K562 treated with DMSO at 1 percent for 12 hours (cell line): ENCODE results near the gene B4GALT3. TPM values are rescaled to one million over a fixed set of nuclear protein-coding genes. Genes with fewer than 3 reads are reported as not detected.

Experiments
- total RNA-seq: library from RNA; unstranded; fragments of 300-600 nt; gene quantifications from 2 replicates; pipeline ENCODE4 v1.2.3, GENCODE V29; 2022; ENCODE audit not compliant: insufficient read depth

Gene B4GALT3
- total RNA-seq = 64.7 and 86.5 TPM in 2 replicates

DNA sequence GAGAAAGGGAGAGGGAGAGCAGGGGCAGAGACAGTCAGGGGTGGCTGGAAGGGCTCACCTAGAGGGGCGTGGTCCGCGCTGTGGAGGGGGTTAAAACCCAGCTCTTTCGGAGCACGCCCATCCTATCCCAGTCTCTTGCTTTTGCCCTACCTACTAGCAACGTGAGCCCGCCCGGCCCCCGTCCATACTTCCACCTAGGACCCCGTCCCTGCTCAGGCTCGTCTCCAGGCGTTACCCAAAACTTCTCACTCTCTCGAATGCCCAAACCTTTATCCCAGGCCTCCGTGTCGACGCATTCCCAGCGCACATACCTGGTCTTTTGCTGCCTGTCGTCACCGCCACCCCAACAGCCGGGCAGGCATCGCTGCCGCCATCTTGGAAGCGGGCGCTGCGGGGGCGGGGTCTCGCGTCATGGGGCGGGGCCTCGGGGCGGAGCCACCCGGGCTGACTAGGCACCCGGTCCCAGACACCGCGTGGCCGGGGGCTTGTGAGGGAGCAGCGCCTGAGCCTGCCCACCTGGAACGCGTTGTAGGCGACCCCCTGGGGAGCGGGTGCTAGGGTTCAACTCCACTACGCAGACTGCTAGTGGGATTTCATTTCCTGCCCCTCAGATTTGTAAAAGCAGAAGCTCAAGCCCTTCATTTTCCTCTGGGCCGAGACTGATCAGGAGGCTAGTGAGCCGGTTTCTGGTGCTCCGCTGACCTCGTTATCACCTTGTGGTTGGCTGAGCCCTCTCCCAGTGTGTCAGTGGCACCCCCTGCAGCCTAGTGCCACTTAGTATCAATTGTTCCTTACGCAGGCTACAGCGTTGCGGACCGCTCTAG is at the start of gene B4GALT3:
Gene B4GALT3, minus strand, starts transcription at position 396 of the 824 bp plus-strand sequence. CDS start 1,447 bp downstream, outside the sequence.

DNA sequence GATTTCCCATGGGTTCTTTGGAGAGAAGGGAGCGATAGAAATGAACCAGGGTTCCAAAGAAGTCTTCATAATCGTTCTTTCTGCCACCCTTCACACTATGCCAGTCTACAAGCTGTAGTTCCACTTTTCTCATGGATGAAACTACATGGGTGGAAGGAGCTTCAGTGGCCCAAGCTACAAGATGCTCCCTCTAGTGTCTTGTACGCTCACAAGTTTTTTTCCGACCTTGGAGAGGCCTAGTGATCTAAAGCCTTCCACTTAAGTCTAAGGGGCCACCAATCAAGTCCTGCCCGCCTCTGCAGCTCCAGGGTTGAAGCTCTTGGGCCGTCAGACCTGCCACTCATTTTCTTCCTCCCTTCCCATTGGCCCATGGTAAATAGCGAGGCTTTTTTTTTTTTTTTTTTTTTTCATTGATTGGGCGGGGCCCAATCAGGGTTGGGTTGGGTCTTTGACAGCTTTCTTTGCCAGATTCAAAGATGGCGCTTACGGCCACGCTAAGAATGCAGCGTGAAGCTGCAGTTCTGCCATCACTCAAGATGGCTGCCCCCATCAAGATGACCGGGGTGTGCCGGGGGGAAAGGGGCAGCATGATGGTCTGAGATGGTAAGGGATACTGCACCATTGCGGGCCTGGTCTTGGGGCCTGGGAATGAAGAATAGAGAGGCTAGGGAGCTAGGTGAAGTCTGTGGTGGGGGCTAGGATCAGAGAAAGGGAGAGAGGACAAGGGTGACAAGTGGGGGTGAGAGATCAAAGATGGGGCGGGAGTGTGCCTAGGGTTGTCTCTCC is 48.4 kb upstream of the B4GALT3 start, which contains the start of gene TOMM40L:
Gene TOMM40L, plus strand, starts transcription at position 527 of the 786 bp plus-strand sequence. CDS start 430 bp downstream, outside the sequence.

DNA sequence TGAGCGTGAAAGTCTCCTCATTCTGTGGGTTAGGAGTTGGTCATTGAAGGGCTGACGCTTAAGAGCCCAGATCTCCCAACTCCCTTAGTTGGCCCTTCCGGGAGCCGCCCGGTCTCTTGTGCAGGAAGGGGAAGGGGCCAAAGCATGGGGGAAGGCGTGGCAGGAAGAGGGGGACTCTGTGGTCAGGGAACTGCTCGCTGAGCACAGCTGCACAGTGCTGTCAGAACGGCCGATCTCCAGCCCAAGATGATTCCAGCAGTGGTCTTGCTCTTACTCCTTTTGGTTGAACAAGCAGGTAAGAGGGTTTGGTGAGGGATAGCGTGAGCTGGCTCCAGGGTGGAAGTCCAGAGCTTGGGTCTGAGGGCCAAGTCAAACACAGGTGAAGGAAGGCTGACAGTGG is 37.8 kb upstream of the B4GALT3 start, which contains the start of gene FCER1G:
Gene FCER1G, plus strand, starts transcription at position 220 of the 400 bp plus-strand sequence. Its CDS starts 27 bp downstream, at position 247.

DNA sequence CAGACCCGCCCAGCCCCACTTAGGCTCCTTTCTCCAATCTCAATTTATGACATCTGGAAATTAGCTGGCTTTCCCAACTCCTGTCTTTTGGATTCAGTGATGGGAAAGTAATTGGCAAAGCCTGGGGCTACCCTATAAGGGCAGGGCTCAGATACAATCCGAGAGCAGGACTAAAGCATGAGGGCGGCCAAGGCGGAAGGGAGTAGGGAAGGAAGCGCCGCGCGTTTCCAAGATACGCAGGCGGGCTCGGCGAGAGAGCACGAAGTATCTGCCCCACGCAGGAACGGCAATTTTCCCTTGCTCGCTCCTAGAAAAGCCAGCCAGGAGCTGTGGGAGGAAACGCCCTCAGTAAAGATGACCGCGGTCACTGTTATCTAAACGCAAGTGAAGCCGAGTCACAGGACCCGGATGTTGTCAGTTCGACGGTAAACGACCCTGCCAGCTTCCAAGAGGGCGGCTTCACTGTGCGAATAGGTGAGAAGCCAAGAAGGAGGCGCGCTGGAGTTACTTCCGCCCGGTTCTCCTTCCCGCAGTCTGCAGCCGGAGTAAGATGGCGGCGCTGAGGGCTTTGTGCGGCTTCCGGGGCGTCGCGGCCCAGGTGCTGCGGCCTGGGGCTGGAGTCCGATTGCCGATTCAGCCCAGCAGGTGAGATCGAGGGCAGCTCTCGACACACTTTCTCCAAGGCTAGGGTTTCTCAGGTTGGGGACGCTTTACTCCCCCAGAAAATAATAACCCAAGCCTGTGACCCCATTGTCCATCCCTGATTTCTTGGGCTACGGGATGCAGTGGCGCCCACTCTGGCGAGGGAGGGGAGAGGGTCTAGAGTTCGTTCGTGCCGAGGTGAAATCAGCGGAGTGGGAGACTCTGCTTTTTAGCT is 24.8 kb upstream of the B4GALT3 start, which contains the start of gene NDUFS2:
Gene NDUFS2, plus strand, starts transcription at position 532 of the 877 bp plus-strand sequence. Its CDS starts 19 bp downstream, at position 551.

DNA sequence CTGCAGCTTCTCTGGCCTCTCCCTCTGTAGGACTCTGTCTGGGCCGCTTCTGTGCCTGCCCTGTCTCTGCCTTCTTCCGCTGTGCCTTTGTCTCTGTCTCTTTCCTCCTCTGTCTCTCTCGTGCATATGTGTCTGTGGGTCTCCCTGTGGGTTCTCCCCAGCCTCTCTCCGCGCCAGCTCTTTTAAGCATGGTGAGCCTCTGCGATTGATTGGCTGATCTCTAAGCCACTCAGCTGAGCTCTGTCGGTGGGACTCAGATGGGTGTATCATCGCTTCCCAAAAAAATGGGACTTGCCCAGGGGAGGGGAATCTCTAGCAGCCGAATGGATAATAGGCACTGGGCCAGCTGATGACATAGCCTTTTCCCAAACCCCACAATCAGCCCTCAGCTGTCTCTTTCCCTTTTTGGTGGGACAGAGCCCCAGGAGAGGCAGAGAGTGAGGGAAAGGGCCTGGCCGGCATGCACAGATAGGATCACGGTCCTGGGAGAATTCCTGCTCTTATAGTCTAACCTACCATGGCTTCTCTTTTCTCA is 21.7 kb upstream of the B4GALT3 start, which contains the start of gene ADAMTS4:
Gene ADAMTS4, minus strand, starts transcription at position 158 of the 535 bp plus-strand sequence. CDS start 427 bp downstream, outside the sequence.

DNA sequence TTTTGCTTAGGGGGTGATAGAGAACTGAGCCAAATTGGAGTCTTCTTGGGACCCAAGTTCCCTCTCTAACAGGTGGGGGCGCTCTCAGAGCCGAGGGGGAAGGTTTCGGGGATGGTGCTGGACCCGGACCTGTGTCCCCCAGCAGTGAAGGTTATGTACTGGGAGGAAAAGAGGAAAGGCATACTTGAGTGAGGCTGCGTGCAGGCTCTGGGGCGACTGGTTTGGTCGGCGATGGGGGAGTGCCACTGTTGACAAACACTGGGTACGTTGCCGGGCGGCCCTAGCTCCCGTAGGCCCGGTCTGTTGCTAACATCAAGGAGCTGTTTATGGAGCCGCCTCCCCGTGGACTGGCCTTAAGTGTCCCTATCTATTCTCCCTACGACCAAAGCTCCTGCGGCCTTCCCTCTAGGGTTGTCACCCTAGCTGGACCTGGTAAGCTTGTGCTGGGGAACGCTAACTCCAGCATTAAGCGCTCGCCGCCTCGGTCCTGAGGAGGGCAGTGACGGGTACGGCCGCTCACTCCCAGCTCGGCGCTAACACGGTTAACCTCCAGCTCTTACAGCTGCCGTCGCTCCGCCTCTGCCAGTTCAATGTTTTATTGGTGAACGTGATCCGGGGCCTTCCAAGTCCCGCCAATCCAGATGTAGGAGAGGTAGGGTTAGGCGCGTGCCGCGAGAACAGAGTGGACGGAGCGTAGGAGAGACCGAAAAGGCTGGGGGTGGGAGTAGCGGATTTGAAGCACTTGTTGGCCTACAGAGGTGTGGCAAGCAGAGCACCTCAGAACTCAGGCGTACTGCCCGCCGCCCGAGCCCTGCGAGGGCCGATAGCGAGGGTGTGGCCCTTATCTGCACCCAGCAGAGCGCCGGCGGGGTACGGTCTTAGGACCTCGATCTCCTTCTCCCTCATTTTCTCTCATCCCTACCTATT is 11.3 kb downstream of the B4GALT3 start, which contains the start of gene PPOX:
Gene PPOX, plus strand, starts transcription at position 685 of the 927 bp plus-strand sequence. CDS start 422 bp downstream, outside the sequence.

DNA sequence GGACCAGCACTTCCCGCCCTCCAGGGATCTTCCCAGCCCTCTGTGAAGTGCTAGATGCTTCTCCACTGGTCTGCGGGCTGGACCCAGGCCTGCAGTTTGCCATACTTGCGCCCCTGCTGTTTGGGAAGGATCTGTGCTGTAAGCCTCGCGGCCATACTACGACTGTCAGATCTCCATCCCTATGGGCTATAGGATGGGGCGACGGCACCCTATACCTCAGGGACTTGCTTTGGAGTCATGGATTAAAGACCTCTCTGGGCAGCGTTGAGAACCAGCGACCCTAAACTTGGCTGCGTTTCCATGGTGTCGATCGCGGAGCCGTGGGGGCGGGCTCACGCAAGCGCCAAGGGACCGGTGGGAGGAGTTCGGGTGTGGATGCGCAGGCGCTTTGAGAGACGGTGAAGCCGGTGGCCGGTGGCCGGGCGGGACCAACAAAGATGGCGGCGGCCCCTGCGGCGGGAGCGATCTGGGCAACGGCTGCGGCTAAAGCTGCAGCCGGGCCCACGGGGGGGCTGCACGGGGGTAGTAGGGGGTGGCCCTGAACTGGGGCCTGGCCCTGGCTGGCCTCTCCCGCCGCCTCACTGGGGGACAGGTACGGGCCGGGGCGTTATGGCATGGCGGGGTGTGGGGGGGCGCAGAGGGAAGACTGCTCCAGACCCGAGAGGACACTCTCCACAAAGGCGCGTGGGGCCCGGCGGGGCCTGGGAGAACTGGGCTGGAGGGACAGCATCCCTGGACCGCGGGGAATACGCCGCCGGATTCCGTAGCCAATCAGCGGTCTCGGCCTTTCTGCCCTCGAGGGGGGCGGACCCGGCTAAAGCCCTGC is 18.0 kb downstream of the B4GALT3 start, which contains the start of gene USP21:
Gene USP21, plus strand, starts transcription at position 414 of the 826 bp plus-strand sequence. CDS start 1,141 bp downstream, outside the sequence.

DNA sequence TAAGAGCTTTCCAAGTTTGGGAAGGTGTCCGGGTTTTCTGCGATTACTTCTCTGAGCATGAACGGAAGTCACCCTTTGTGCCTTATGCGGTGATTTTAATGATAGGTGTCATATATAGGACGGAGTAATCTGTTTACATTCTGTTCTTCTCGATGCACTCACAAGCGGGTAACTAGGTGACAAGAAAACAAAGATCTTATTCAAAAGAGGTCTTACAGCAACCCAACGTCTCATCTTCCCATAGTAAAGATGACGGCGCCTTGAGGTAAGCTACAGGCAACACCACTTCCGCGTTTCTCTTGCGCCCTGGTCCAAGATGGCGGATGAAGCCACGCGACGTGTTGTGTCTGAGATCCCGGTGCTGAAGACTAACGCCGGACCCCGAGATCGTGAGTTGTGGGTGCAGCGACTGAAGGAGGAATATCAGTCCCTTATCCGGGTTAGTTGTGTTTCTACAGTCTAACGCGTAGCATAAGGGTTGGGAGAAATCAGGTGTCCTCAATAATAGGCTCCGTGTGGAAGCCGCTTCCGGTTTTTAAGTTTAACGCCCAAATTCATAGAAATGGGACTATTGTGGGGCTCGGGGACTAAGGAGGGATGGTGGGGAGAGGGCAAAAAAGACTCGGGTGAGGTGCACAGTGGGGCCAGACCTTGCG is 23.5 kb downstream of the B4GALT3 start, which contains the start of gene UFC1:
Gene UFC1, plus strand, starts transcription at position 297 of the 656 bp plus-strand sequence. Its CDS starts 20 bp downstream, at position 317.

DNA sequence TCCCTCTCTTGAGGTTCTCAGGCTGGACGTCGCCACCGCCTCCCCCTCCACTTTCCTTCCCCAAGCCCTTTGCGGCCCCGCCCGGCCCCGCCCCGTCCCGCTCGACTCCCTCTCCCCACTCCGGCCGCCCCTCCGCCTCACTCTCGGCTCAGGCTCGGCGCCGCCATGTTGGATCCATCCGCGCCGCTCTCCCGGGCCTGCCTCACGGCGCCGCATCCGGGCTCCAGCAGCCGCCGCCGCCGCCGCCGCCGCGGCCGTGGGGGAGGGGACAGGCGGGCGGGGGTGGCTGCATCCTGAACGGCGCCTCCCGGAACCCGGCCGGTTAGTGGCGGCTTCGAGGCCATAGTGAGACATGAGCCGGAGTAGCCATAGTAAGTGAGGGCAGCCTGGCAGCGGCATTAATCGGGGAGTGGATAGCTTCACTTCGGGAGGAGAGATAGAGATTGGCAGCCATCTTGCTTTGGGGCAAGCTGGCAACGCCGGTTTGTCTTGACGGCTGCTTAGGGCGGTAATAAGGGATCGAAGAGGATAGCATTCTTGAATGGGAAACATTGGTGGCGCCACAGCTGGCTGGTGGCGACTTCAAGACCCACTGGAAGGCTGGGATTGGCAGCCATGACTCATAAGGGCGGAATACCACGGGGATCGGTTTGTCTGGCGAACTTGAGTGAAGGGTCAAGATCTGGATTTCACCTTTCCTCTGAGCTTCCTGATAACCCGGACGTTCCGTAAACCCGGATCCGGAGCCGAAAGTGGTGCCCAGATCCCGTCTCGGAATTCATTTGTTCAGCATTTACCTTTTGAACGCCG is 44.7 kb downstream of the B4GALT3 start, which contains the start of gene DEDD:
Gene DEDD, minus strand, starts transcription at position 258 of the 810 bp plus-strand sequence. CDS start 8,205 bp downstream, outside the sequence.

Other genes starting within 250 kb of the B4GALT3 start
- not detected in 2 replicates for gene ITLN2, start 222.7 kb downstream of the B4GALT3 start, total RNA-seq
- gene F11R, start 156.4 kb downstream of the B4GALT3 start, total RNA-seq = 30.3 and 70.7 TPM in 2 replicates
- gene TSTD1, start 138.5 kb downstream of the B4GALT3 start, total RNA-seq = 2.0 TPM in 1 of 2 replicates, not detected in the other
- 60.5 and 62.8 TPM in 2 replicates for gene USF1, start 131.5 kb downstream of the B4GALT3 start, total RNA-seq
- gene ARHGAP30, start 107.6 kb downstream of the B4GALT3 start, total RNA-seq = not detected in 2 replicates
- not detected in 2 replicates for gene NECTIN4, start 87.9 kb downstream of the B4GALT3 start, total RNA-seq
- not detected in 2 replicates for gene KLHDC9, start 79.1 kb downstream of the B4GALT3 start, total RNA-seq
- gene PFDN2, start 59.5 kb downstream of the B4GALT3 start, total RNA-seq = 159 and 181 TPM in 2 replicates
- gene NIT1, start 59.4 kb downstream of the B4GALT3 start, total RNA-seq = 33.4 and 47.9 TPM in 2 replicates
- gene DEDD, start 44.8 kb downstream of the B4GALT3 start, total RNA-seq = 21.0 and 35.0 TPM in 2 replicates
- 87.4 and 100 TPM in 2 replicates for gene UFC1, start 23.5 kb downstream of the B4GALT3 start, total RNA-seq
- 19.1 and 27.5 TPM in 2 replicates for gene USP21, start 18.0 kb downstream of the B4GALT3 start, total RNA-seq
- gene PPOX, start 11.1 kb downstream of the B4GALT3 start, total RNA-seq = 29.1 and 35.6 TPM in 2 replicates
- gene ADAMTS4, start 21.5 kb upstream of the B4GALT3 start, total RNA-seq = 1.3 and 1.7 TPM in 2 replicates
- gene NDUFS2, start 24.9 kb upstream of the B4GALT3 start, total RNA-seq = 91.5 and 101 TPM in 2 replicates
- 3.5 TPM in 1 of 2 replicates, not detected in the other for gene FCER1G, start 37.8 kb upstream of the B4GALT3 start, total RNA-seq
- gene APOA2, start 46.1 kb upstream of the B4GALT3 start, total RNA-seq = not detected in 2 replicates
- gene TOMM40L, start 48.6 kb upstream of the B4GALT3 start, total RNA-seq = 15.8 and 16.9 TPM in 2 replicates
- gene NR1I3, start 60.7 kb upstream of the B4GALT3 start, total RNA-seq = not detected in 2 replicates
- gene PCP4L1, start 81.2 kb upstream of the B4GALT3 start, total RNA-seq = not detected in 2 replicates
- 3.6 and 6.8 TPM in 2 replicates for gene MPZ, start 132.5 kb upstream of the B4GALT3 start, total RNA-seq
- 109 and 198 TPM in 2 replicates for gene SDHC, start 136.9 kb upstream of the B4GALT3 start, total RNA-seq
- gene CFAP126, start 190.4 kb upstream of the B4GALT3 start, total RNA-seq = not detected in 2 replicates